GM19239 (cell line): Measurements from ENCODE around the gene KLF12.
A peak's percentile ranks its signal among the peaks of the same experiment; 100 is the strongest.

Experiments
- DNase-seq: peaks from one replicate; pipeline ENCODE4 v3.0.0; 2011; ENCODE audit warnings: low spot score; ENCODE audit not compliant: insufficient read length
- FAIRE-seq: peaks from 2 replicates; lab custom pipeline; 2011; peaks lifted over from hg19 to GRCh38; lab: Jason Lieb, UNC

Gene KLF12

DNA sequence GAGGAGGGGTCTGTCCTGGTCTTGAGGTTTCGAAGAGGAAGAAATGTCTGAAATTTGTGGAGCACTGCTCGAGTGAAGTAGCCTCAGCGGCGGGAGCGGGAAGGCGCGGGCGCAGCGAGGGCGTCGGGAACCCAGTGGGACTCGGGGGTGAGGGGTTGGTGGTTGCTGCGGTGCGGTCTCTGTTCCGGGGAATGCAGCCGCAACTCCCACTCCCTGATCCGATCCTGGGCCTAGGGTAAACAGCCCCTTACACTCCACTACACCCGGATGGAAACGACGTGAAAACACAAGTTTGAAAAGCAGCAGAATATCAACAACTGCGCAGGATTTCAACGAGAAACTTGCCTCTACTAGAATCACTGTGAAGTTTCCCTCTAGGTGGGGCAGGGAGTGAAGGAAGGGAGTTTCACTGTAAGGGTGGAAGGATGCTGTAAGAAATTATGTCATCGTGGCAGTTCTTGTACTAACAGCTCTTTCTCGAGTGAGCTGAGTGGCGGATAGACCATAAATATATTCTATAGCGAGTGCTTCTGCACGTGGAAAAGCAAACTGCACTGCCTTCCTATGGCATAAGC lies 2.0 kb upstream of the KLF12 start:
- FAIRE-seq (no peak), DNase-seq (no peak)

DNA sequence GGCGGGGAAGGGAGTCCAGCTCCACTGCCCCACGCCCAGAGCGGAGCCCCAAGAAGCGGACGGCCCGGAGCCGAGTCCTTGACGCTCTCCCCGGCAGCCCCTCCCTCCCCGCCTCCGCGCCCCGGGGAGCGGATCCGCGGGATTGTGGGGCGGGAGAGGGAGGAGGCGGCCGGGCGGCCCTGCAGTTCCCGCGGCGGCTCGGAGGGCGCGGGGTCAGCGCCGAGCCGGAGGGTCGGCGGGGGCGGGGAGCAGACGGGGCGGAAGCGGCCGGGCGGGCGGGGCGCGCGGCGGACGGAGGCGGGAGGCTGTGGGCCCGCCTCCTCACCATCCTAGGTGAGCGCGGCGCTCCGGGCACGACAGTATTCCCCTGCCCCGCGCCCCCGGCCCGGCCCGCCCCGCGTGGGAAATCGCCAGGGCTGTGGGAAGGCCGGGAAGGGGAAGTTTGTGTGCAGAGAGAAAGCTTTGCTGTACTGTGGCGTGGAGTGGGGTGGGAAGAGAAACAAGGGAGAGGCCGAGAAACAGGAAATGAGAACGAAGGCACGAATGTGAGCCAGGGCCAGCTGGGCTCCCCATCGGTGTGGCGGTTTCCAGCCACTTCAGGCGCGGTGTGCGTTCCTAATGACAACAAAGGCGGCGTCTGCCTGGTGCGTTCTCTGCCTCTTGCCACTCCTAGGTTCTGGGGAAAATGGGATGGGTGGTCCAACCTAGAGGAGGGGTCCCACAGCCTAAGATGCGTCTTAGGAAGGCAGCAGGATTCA lies 1.3 kb upstream of the KLF12 start:
- FAIRE-seq (peak; percentile 99), DNase-seq (peak; percentile 51)

DNA sequence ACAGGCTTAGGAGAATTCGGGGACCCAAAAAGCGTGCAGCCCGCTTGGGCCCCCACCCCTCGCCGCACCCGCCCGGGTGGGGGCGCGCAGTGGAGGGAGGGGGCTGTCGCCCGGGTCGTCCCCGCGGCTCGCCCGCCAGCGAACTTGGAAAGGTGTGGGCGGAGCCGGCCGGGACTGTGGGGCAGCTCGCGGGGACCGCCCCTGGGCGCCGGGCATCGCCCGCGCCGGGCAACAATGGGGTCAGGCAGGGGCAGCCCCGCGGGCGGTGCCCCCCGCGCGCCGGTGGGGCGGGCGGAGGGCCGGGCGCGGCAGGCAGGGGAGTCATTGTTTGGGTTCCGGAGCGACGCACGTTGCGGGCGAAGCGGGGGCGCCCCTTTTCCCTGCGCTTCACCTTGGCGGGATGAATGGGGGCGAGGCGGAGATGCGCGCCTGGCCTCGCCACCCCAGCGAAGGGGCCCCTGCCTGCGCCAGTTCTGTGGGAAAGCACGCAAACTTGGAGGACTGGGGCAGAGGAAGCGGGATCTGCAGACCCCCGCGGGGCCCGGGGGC lies 647 bp upstream of the KLF12 start:
- peak; percentile 17 for DNase-seq
- no peak for FAIRE-seq

DNA sequence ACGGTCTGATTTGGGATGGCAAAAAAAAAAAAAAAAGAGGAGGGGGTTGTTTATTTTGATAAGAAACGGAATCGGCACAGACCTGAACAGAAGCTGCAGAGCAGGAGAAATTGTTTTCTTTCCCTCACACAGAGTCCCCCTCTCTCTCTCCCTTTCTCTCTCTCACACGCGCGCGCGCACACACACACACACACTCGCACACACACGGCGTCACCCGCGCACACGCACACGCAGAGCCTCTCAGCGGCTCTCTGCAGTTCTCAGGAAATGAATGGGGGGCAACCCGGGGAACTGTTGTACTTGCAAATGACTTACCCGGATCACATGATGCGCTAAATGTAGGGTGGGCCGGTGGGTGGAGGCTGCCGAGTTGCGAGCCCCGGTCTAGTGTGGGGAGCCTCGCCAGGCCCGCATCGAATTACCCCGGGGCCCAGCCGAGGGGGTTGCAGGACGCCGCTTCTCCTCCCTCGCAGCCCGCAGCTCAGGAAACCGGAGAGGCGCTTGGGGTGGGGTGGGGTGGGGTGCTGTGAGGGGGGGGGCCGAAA lies 475 bp downstream of the KLF12 start:
- FAIRE-seq (peak; percentile 90), DNase-seq (peak; percentile 48)

DNA sequence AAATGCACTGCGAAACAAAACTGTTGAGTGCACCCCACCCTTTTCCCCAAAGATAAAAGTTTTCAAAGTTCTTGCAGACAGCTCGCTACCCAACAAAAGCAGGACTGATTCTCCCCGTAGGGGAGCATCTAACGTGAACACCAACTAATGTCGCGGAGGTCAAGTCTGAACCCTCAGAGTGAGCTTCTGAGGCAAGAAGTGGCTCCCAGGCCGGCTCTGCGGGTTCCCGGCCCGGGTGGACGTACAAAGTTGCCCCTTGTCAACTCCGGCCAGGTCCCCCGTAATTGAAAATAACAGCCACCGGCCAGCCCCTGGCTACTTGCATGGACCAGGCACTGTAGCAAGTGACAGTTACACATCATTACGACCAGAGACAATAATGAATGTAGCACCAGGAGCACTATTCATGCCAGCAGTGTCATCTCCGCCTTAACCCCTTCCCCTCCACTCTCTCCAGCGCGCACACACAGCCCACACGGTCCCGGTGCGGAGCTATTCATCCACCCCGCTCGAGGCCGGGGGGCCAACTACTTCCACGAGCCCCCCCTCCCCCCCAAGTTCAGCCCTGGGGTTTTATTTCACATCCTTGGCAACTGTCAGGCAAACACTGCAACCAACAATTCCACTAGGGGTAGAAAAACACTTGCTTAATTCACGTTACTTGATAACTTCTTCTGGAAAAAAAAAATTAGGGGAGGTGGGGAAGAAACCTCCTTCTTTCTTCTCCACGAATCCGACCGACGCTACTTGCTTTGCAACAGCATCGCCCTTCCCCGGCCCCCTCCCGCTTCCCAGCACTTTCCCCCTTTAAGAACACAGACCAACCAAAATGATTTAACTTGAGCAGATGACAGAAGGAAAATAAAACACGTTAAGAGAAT lies 1.2 kb downstream of the KLF12 start:
- DNase-seq (no peak), FAIRE-seq (peak; percentile 85)

DNA sequence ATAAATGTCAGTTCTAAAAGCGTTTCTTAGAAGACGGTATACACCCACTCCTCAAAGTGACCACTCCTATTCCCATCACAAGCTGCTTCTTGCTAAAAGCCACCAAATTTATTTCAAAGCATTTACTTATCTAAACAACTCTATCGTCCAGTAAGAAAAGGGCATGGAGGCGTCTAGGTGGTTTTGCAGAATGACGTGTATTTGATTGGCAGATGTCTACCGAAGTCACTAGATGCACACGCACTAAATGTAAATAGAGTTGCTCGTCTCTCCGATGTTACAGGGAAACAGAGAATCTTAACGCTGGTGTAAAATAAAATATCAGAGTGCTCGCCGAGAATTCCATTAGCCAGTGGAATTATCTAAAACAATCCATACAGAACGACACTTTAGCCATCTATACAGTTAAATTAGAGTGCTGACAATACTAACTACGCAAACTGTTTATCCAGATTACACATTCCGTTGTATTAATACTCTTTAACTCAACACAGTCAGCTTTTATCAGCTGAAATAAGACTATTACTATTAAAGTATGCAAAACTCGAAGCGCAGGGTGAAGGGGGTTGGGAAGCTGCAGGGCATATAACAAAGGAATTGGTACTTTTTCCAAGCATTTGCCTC lies 1.9 kb downstream of the KLF12 start:
- FAIRE-seq, result peak; percentile 63
- no peak for DNase-seq

DNA sequence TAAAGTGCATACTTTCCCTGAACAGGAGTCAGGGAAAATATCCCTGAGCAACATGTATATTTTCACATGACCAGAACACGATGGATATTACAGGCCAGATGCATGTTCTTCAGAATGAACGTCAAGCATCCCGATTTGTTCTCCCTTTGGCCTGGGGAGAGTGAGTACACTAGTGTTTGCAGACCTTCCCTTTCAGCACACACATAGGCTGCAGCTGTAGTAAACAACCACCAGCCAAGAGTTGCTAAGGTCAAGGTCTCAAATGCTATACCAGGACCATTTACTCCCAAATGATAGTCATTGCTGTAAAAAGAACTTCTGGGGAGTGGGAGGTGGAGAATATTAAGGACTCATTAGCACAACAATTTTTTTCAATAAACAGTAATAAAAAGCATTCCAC lies 3.0 kb downstream of the KLF12 start:
- DNase-seq, result no peak
- no peak for FAIRE-seq

DNA sequence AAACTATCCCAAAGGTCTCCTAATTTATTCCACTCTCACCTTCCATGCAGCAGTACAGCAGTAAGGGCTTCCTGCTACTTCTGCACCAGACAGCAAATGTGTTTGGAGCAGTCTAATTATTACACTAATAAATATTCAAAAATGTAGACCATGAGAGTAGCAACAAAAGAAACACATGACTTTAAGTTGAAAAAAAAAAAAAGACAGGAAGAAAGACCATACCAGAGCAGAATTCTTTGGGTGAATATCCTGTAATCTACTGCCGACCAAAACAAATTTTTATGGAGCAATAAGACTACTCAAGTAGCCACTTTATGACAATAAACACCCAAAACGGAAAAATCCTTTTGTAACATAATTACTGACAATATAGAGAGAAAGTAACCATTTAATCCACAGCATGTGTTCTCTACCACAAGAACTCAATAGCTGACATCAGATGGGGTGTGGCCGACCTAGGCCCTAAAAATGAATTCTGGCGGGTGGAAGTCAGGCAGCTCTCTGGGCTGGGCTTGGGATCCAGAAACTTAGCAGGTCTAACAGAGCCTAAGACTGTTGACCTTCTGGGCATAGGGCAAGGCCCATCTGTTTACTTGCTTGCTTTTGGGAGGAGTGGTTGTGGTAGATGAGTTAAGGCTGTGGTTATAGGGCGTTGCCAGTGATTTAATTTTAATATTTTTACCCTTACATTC lies 4.6 kb downstream of the KLF12 start:
- no peak for DNase-seq
- peak; percentile 77 for FAIRE-seq

DNA sequence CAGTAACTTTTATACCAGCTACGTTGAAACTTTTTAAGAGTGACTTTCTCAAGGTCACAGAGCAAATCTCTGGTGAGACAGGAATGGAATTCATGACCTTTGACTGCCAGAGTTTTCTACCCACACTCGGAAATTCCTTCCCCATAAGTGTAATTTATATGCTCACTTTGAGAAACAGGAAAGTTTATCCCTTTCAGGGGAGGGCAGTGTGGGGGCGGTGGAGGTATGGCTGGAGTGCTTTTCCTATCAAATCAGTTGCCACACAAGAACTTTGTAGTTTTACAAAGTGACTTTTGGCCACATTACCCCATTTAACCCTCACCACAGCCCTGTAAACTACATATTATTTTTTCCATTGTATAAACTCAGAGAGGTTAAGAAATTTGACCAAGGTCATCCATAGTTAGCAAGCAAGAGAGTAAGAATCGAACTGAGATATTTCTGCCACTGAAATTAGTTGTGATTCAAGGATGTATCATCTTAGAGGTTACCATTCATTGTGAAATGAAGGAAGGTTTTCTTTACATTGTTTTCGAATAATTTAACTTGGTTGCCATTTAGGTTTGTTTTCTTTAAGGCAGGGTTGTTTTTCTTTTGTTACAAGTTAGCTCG lies 5.9 kb downstream of the KLF12 start:
- FAIRE-seq (no peak), DNase-seq (no peak)

DNA sequence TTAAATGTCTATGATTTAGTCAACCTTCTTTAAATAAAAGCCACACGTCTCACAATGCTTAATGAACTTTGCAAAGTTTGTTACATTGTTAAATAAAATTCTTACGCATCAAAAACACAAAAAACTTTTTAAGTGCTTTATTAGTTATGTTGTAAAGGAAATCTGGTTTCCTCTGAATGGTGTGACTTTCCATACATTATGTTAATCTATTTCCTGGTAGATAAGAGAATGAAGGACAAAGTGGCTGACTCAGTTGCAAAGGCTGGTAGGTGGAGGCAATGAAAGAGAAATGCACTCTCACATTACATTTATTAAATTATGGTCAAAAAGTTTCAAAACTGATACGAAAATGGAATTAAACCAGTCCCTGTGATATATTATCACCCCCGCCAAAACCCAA lies 15.9 kb downstream of the KLF12 start:
- FAIRE-seq (peak; percentile 57), DNase-seq (no peak)

DNA sequence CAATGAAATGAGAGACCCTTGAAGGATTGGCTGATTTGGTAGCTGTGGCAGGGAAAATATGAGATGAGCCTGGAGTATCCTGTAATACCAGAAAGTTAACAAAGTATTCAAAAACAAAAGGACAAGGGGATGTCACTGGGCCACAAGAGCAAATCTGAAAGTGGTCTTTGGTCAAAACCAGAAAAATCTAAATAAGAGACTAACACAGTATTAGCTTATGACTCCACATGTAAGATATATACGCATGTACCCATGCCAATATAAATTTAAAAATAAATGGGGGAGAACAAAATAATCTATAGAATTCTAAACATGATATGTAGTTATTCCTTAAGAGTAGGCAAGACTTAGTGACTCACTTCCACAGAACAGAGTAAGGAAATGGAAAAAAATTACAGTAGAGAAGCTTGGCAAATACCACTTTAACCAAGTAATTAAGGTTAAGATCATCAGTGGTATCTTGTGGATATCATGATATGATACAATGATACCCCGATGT lies 16.9 kb downstream of the KLF12 start:
- FAIRE-seq (no peak), DNase-seq (no peak)

DNA sequence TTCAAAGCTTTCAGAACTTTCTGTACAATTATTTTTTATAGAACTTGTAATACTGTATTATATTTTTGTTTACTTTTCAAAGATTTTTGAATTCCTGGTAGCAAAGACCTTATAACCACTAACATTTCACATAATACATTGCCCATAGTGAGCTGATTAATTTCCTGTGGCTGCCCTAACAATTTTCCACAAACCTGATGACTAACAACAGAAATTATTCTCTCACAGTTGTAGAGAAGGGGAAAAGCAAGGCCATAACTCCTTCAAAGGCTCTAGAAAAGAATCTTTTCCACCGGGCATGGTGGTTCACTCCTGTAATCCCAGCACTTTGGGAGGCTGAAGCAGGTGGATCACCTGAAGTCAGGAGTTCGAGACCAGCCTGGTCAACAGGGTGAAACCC lies 19.1 kb downstream of the KLF12 start:
- no peak for FAIRE-seq

DNA sequence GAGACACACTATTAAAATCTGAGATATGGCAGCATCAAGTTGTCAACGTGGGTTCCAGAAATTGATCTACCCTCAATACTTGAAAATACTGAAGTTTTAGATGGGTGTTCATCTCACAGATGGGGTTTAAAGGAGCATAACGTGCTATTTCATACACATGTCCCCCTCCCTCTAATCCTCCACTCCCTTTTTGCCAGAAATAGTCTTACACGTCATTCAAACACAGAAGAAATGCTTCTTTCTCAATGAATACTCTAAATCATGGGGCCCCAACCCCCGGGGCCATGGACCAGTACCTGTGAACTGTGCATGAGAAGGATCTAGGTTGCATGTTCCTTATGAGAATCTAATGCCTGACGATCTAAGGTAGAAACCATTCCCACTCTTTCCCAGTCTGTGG lies 19.6 kb downstream of the KLF12 start:
- FAIRE-seq, result no peak

More for the DNA sequence above, 19.1 kb downstream of the KLF12 start:
- no peak for DNase-seq

DNA sequence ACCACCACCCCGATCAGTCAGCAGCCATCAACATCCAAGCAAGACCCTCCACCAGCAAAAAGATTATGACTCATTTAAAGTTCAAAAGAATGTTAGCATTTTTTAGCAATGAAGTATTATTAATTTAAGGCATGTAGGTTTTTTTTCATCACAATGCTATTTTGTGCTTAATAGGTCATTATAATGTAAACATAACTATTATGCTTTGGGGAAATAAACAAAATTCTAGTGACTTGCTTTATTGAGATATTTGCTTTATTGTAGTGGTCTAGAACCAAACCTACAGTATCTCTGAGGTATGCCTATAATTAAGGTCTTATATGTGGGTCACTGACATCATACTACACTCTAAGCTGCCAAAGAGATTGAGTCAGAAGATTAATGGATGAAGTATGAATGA lies 20.0 kb downstream of the KLF12 start:
- DNase-seq, result no peak
- peak; percentile 8 for FAIRE-seq

More for the DNA sequence above, 19.6 kb downstream of the KLF12 start:
- no peak for DNase-seq

DNA sequence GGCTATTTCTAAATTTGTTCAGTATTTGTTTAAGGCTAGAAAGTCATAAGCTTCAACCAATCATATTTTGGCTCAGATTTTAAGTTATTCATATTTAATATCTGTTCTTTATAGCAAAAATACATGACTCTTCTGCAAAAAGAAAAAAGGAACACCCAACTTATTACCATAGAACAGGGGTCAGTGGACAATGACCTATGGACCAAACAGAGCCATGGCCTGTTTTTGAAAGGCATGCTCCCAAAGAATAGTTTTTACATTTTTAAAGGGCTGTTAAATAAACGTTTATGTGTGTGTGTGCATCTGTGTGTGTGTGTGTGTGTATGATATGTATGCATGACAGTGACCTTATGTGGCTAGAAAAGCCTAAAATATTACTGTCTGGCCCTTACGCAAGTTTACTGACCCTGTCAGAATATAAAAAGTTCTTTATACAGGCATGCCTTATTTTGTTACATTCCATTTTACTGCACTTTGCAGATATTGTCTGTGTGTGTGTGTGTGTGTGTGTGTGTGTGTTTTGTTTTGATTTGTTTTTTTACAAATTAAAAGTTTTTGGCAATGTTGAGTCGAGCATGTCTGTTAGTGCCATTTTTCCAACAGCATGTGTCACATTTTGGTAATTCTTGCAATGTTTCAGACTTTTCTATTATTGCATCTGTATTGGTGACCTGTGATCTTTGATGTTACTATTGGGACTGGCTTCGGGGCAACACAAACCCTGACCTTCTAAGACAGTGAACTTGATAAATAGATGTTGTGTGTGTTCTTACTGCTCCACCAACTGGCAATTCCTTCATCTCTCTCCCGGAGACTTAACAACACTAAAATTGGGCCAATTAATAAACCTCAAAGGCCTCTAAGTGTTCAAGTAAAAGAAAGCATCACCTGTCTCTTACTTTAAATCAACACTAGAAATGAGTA lies 22.0 kb downstream of the KLF12 start:
- FAIRE-seq, result no peak
- DNase-seq, result no peak

DNA sequence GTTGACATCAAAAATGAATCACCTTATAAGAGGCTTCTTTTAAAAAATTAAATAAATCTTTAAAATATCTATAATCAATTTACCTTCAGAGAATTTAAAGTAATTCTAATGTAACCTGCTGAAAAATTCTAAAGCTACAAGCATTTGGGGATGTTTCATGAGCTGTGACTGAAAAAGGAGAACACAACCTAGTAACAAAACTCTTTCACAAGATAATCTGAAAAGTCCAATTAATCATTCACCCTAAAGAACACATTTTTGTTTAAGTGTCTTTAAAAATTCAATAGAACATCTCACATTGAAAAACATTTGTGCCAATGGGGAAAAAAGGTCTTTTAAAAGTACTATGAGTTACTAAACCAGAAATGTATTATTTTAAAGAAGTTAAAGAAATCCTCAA lies 22.8 kb downstream of the KLF12 start:
- FAIRE-seq (peak; percentile 81), DNase-seq (no peak)

DNA sequence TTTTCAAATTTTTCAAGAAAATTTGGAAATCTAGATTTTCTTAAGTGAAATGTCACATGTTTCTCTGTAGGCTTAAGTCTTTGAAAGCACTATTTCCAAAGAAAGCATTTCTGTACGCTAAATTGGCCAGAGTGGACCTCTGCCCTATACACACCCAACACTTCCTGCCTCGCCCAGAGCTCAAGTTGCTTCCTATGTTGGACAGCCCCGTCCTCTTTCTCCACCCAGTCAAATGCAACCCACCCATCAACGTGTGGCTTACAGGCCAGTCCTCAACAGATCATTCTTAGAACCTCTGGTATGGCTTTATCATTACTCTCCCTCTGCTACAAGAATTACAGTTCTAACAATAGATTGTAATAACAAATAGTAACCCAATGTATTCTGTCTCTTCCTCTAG lies 24.2 kb downstream of the KLF12 start:
- DNase-seq (no peak), FAIRE-seq (no peak)

DNA sequence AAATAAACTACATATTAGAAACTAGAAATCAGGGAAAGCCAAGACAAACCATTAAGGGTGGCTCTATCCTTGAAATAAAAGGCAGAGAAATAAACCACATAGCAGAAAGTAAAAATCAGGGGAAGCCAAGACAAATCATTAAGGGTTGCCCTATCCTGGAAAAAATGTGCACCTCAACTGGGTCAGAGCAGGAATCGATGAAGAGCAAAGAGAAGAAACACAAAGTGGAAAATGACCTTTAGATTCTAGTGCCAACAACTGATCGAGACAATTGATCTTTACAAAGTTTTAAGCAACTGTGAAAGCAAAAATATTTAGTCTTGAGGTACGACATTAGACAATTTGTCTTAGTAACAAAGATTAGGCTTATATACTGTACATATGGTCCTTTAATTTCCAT lies 26.6 kb downstream of the KLF12 start:
- FAIRE-seq (no peak), DNase-seq (no peak)
